K562 (cell line): Measurements from ENCODE around the gene PIP4K2A. TPM values are rescaled to one million over a fixed set of nuclear protein-coding genes. Genes with fewer than 3 reads are reported as not detected.

ENCODE experiments used
- BHLHE40 ChIP-seq: IDR thresholded peaks from 2 replicates; pipeline ENCODE4 v1.6.1; 2011; ENCODE audit warnings: low read length, improper control_type of control experiment
- CEBPZ ChIP-seq: fragments of 150-350 bp; IDR thresholded peaks from 2 replicates; pipeline ENCODE4 v1.6.1; 2014; ENCODE audit warnings: low read depth, mild to moderate bottlenecking, low read length, borderline replicate concordance
- EZH2 ChIP-seq: IDR thresholded peaks from 2 replicates; pipeline ENCODE4 v1.6.1; 2012; ENCODE audit warnings: low read depth, mild to moderate bottlenecking, inconsistent platforms, low read length, borderline replicate concordance
- GTF2F1 ChIP-seq: IDR thresholded peaks from 2 replicates; pipeline ENCODE4 v1.6.1; 2011; ENCODE audit warnings: low read depth, low read length, improper control_type of control experiment
- LCOR ChIP-seq: sonication (generic); formaldehyde crosslinking; IDR thresholded peaks from 2 replicates; pipeline ENCODE4 v1.8.0; 2022; ENCODE audit warnings: mild to moderate bottlenecking, missing genetic modification reagents
- MGA ChIP-seq: fragments of 450-650 bp; IDR thresholded peaks from 2 replicates; pipeline ENCODE4 v1.6.1; 2016; ENCODE audit warnings: mild to moderate bottlenecking, moderate library complexity
- NR2C2 ChIP-seq, 2 experiments: fragments of 200-800 bp in 1 of 2; sonication (Bioruptor generic) in 1 of 2; sonication (generic) in 1 of 2; formaldehyde crosslinking in 1 of 2; IDR thresholded peaks; 2 replicates each; pipeline versions ENCODE4 v1.6.1 to v1.8.0; 2016 to 2022; ENCODE audit warnings: mild to moderate bottlenecking in 1 of 2, missing compliant biosample characterization in 1 of 2, missing genetic modification characterization in 1 of 2, missing genetic modification reagents in 1 of 2
- RBFOX2 ChIP-seq: fragments of 200-400 bp; formaldehyde crosslinking; IDR thresholded peaks from 2 replicates; pipeline ENCODE4 v1.6.1; 2017; ENCODE audit warnings: low read depth, mild to moderate bottlenecking, low read length, moderate library complexity
- ZBTB26 ChIP-seq: fragments of 450-650 bp; formaldehyde crosslinking; IDR thresholded peaks from 2 replicates; pipeline ENCODE4 v1.4.0; 2022; ENCODE audit warnings: missing genetic modification characterization
- ZNF3 ChIP-seq: fragments of 250-450 bp; sonication (Bioruptor Pico); IDR thresholded peaks from 2 replicates; pipeline ENCODE4 v1.5.0; 2021; ENCODE audit warnings: mild to moderate bottlenecking, moderate library complexity
- ZNF707 ChIP-seq: fragments of 250-450 bp; sonication (Bioruptor Pico); conservative IDR thresholded peaks from 2 replicates; pipeline ENCODE4 v1.8.0; 2022; ENCODE audit warnings: inconsistent platforms, mild to moderate bottlenecking, moderate library complexity
- polyA plus RNA-seq, 8 experiments: library from polyadenylated mRNA; depleted of rRNA in 4 of 8; stranded (reverse) in 5 of 8; unstranded in 3 of 8; fragments of >200 nt; fragmentation: Nextera tagmentation in 2 of 8; fragmentation: Illumina TruSeq in 1 of 8; extraction: Ambion mirVana in 2 of 8; extraction: Trizol in 1 of 8; gene quantifications; 2 replicates each; pipeline versions ENCODE4 v1.2.1 to v1.2.3, GENCODE V29; 2011 to 2014; ENCODE audit warnings: inconsistent platforms in 1 of 8, missing spikeins in 1 of 8
- total RNA-seq, 7 experiments: library from RNA; depleted of rRNA in 6 of 7; stranded (reverse); fragments of >200 nt in 6 of 7; fragmentation: Illumina TruSeq in 2 of 7; extraction: Trizol in 2 of 7; gene quantifications; 2 replicates each; pipeline versions ENCODE4 v1.2.1 to v1.2.3, GENCODE V29; 2011 to 2021; ENCODE audit warnings: low replicate concordance in 1 of 7

Gene PIP4K2A
- total and polyA plus RNA-seq, 9 of the 15 experiments (the other 6 are each of a cell fraction or from before 2014, with no cell fraction given) = 35.6 to 117 (median 71.9) TPM

- TF ChIP-seq MGA (peak; percentile 81), LCOR (CRISPR knock-in tag) (no peak), EZH2 (no peak), ZBTB26 (CRISPR knock-in tag) (no peak), ZNF707 (no peak), CEBPZ (no peak), BHLHE40 (no peak), NR2C2 (CRISPR knock-in tag; IDR thresholded peaks at IDR 0.05) (no peak), NR2C2 (tag; IDR thresholded peaks at IDR 0.05) (peak; percentile 57; the same call in 1 of the 2 replicates), ZNF3 (no peak), GTF2F1 (no peak), RBFOX2 (no peak)
These were observed 90.6 kb downstream of the PIP4K2A start (continued) for GRCh38 chr10:22623633-22624253.
